CD14-positive monocyte (primary cell): Measurements from ENCODE around the gene TANC1. TPM values are rescaled to one million over a fixed set of nuclear protein-coding genes. Genes with fewer than 3 reads are reported as not detected.

ENCODE experiments used
- DNase-seq, 3 donors: peaks; one replicate each; pipeline ENCODE4 v3.0.0-alpha.2; 2011 to 2022
- H2AFZ ChIP-seq: 2 replicates; pipeline ENCODE4 v1.6.0; 2012; ENCODE audit warnings: mild to moderate bottlenecking, low read depth, low read length, inconsistent platforms; ENCODE audit not compliant: insufficient read depth, poor library complexity, severe bottlenecking
- H3K27ac ChIP-seq, 2 donors: 1 replicate in 1 of 2; 2 replicates in 1 of 2; pipeline ENCODE4 v1.5.1; 2012 to 2013; ENCODE audit warnings: low read length in 2 of 2, control low read depth in 1 of 2, inconsistent platforms in 1 of 2, low read depth in 1 of 2, mild to moderate bottlenecking in 1 of 2
- H3K27me3 ChIP-seq, 2 donors: one replicate each; pipeline versions ENCODE4 v1.6.0 to v1.6.1; 2011 to 2013; ENCODE audit warnings: low read length in 2 of 2; ENCODE audit not compliant: control insufficient read depth in 2 of 2, insufficient read depth in 2 of 2
- H3K36me3 ChIP-seq, 2 donors: replicated peaks in 1 of 2; 1 replicate in 1 of 2; 2 replicates in 1 of 2; pipeline versions ENCODE4 v1.5.1 to v1.6.1; 2012 to 2013; ENCODE audit warnings: low read length in 2 of 2, control low read depth in 1 of 2, inconsistent platforms in 1 of 2, mild to moderate bottlenecking in 1 of 2; ENCODE audit not compliant: insufficient read depth in 2 of 2, control insufficient read depth in 1 of 2
- H3K4me1 ChIP-seq, 2 donors: 1 replicate in 1 of 2; 2 replicates in 1 of 2; pipeline versions ENCODE4 v1.5.1 to v1.6.1; 2012 to 2013; ENCODE audit warnings: low read length in 2 of 2, control low read depth in 1 of 2, inconsistent platforms in 1 of 2, mild to moderate bottlenecking in 1 of 2, moderate library complexity in 1 of 2; ENCODE audit not compliant: insufficient read depth in 2 of 2, control insufficient read depth in 1 of 2
- H3K4me2 ChIP-seq: replicated peaks from 2 replicates; pipeline ENCODE3; 2012; ENCODE audit warnings: low read length, moderate library complexity, mild to moderate bottlenecking; ENCODE audit not compliant: poor library complexity, severe bottlenecking; ENCODE audit errors: extremely low read depth
- H3K4me3 ChIP-seq, 3 experiments: fragments of 200-600 bp in 1 of 3; sonication (generic) in 1 of 3; replicated peaks in 1 of 3; 1 replicate in 2 of 3; 2 replicates in 1 of 3; pipeline ENCODE4 v1.5.1; 2011 to 2013; ENCODE audit warnings: low read length in 3 of 3, mild to moderate bottlenecking in 3 of 3, control low read depth in 2 of 3, low read depth in 2 of 3, inconsistent platforms in 1 of 3, moderate library complexity in 1 of 3
- H3K79me2 ChIP-seq: 2 replicates; pipeline ENCODE4 v1.6.0; 2012; ENCODE audit warnings: mild to moderate bottlenecking, control low read depth, inconsistent platforms, low read length, moderate library complexity; ENCODE audit not compliant: insufficient read depth
- H3K9ac ChIP-seq: 2 replicates; pipeline ENCODE4 v1.6.0; 2017; ENCODE audit warnings: low read length, mild to moderate bottlenecking; ENCODE audit not compliant: insufficient read depth, poor library complexity, severe bottlenecking
- H3K9me3 ChIP-seq, 2 donors: replicated peaks in 1 of 2; 1 replicate in 1 of 2; 2 replicates in 1 of 2; pipeline versions ENCODE4 v1.5.1 to v1.6.1; 2012 to 2013; ENCODE audit warnings: low read length in 2 of 2, control low read depth in 1 of 2; ENCODE audit not compliant: control insufficient read depth in 1 of 2, insufficient read depth in 1 of 2
- H4K20me1 ChIP-seq: 2 replicates; pipeline ENCODE4 v1.6.0; 2012; ENCODE audit warnings: mild to moderate bottlenecking, low read length, control low read depth, moderate library complexity; ENCODE audit not compliant: insufficient read depth
- H3K27ac Mint-ChIP-seq, 7 donors: one replicate each; pipeline ENCODE4 v1.8.0; 2020; ENCODE audit warnings: mild to moderate bottlenecking in 7 of 7, mixed read lengths in 7 of 7, moderate library complexity in 6 of 7, inconsistent platforms in 2 of 7
- H3K27me3 Mint-ChIP-seq, 3 donors: one replicate each; pipeline ENCODE4 v1.8.0; 2021 to 2022; ENCODE audit warnings: low read depth in 3 of 3, mild to moderate bottlenecking in 3 of 3, mixed read lengths in 3 of 3, moderate library complexity in 3 of 3, inconsistent platforms in 1 of 3
- H3K36me3 Mint-ChIP-seq, 2 donors: one replicate each; pipeline ENCODE4 v1.8.0; 2020; ENCODE audit warnings: mixed read lengths in 2 of 2, inconsistent platforms in 1 of 2, mild to moderate bottlenecking in 1 of 2
- H3K4me1 Mint-ChIP-seq: one replicate; pipeline ENCODE4 v1.8.0; 2020; ENCODE audit warnings: mild to moderate bottlenecking, mixed read lengths
- H3K4me3 Mint-ChIP-seq, 2 donors: one replicate each; pipeline ENCODE4 v1.8.0; 2020; ENCODE audit warnings: mild to moderate bottlenecking in 2 of 2, mixed read lengths in 2 of 2, moderate library complexity in 1 of 2
- H3K9me3 Mint-ChIP-seq, 7 donors: one replicate each; pipeline ENCODE4 v1.8.0; 2020 to 2022; ENCODE audit warnings: mixed read lengths in 7 of 7, mild to moderate bottlenecking in 6 of 7, moderate library complexity in 6 of 7, inconsistent platforms in 2 of 7
- WGBS: methylation state at CpG from one replicate; pipeline ENCODE4 v1.1.5; 2013; ENCODE audit warnings: missing lambda C conversion rate; ENCODE audit not compliant: insufficient coverage; 5-methylcytosine and 5-hydroxymethylcytosine counted together
- intact Hi-C, 2 donors: fragments of 100-400 bp; cut with micrococcal nuclease; formaldehyde crosslinking; loops; one replicate each; pipeline versions ENCODE4 v1.15.0 to v1.15.1; 2023
- polyA plus RNA-seq, 3 donors: library from polyadenylated mRNA; depleted of rRNA in 1 of 3; unstranded in 2 of 3; stranded (reverse) in 1 of 3; fragments of 300-500 nt in 2 of 3; fragments of >200 nt in 1 of 3; fragmentation: Illumina TruSeq in 2 of 3; gene quantifications; 1 replicate in 2 of 3; 2 replicates in 1 of 3; pipeline ENCODE4 v1.2.3, GENCODE V29; 2012 to 2021
- TF ChIP-seq, protein P1 (sequence below): fragments of 200-600 bp; IDR thresholded peaks from one replicate; pipeline ENCODE4 v1.8.0; 2022; ENCODE audit warnings: antibody characterized with exemption, mild to moderate bottlenecking

TANC1 gene
- polyA plus RNA-seq, 3 donors: 0.04 TPM; not detected in 2

DNA sequence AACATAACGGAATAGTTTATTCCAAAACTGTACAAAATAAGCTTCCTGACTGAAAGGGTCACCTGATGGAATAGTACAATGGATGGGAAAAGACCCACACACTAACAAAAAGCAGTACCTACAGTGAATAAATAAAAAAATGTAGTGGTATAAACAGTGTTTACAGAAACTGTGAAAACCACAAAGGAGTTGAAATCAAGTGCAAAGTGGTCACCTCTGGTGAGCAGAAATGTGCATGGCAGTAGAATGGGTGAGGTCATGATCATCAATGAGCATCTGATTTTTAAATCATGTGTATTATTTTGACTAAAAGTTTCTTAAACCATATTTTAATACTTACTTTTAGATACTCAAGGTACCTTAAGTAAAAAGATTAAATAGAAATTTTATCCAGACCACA, 306.7 kb downstream of the TANC1 start:
- no peaks in the 10 kb centered on the region for H4K20me1 ChIP-seq
- WGBS: no CpG with 5 or more reads among the region's 1 CpG
- Mint-ChIP-seq H3K4me3 (no peak overlapping the region), H3K27ac (peak overlapping the region in 1 of 7 donors; percentile 28), H3K36me3 (peaks cover 57 to 61% of the 10 kb centered on the region in 2 donors), H3K27me3 (no peaks in the 10 kb centered on the region), H3K9me3 (no peaks in the 10 kb centered on the region), H3K4me1 (no peaks in the 10 kb centered on the region)
- TF ChIP-seq, protein P1, sequence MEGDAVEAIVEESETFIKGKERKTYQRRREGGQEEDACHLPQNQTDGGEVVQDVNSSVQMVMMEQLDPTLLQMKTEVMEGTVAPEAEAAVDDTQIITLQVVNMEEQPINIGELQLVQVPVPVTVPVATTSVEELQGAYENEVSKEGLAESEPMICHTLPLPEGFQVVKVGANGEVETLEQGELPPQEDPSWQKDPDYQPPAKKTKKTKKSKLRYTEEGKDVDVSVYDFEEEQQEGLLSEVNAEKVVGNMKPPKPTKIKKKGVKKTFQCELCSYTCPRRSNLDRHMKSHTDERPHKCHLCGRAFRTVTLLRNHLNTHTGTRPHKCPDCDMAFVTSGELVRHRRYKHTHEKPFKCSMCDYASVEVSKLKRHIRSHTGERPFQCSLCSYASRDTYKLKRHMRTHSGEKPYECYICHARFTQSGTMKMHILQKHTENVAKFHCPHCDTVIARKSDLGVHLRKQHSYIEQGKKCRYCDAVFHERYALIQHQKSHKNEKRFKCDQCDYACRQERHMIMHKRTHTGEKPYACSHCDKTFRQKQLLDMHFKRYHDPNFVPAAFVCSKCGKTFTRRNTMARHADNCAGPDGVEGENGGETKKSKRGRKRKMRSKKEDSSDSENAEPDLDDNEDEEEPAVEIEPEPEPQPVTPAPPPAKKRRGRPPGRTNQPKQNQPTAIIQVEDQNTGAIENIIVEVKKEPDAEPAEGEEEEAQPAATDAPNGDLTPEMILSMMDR: no peak
- no peaks in the 10 kb centered on the region for H3K27me3 ChIP-seq
- intact Hi-C loops: no loop called here
- no peak overlapping the region for H3K27ac ChIP-seq
- H2AFZ ChIP-seq: no peak overlapping the region
- H3K79me2 ChIP-seq: no peaks in the 10 kb centered on the region
- H3K9me3 ChIP-seq: no peaks in the 10 kb centered on the region
- H3K36me3 ChIP-seq: peaks cover 40 to 81% of the 10 kb centered on the region in 2 donors
- H3K4me3 ChIP-seq: no peak overlapping the region
- H3K4me1 ChIP-seq: no peaks in the 10 kb centered on the region
- DNase-seq: no peak
- H3K4me2 ChIP-seq: no peak overlapping the region
- no peak overlapping the region for H3K9ac ChIP-seq

DNA sequence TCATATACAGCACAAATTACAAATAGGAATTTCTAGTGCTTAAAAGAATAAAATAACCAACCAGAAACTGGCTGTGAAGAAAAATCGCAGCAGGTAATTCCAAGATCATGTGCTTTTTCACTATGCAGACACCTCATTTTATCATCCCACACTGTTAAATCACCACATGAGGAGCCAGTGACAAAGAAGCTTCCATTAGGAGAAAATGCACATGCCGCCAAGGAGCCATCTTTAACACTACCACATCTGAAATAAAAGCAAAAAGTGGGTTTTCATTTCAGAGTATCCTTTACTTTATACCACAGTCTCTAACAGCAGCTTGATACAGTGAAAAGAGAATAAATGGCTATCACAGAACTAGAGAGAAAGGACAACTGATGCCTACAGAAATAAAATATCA, 311.3 kb downstream of the TANC1 start:
- peaks cover 29% of the 10 kb centered on the region for H3K79me2 ChIP-seq
- H3K4me3 ChIP-seq: no peak overlapping the region
- no peak overlapping the region for H2AFZ ChIP-seq
- peaks cover 6% of the 10 kb centered on the region for H3K4me1 Mint-ChIP-seq
- H3K27me3 Mint-ChIP-seq: peaks cover 0 to 2% (median 0%) of the 10 kb centered on the region in 3 donors
- peaks cover 36 to 51% of the 10 kb centered on the region in 2 donors for H3K36me3 Mint-ChIP-seq
- H3K9me3 Mint-ChIP-seq: peaks cover 0 to 2% (median 0%) of the 10 kb centered on the region in 7 donors
- no peaks in the 10 kb centered on the region for H3K27me3 ChIP-seq
- H3K9me3 ChIP-seq: no peaks in the 10 kb centered on the region
- no peaks in the 10 kb centered on the region for H4K20me1 ChIP-seq
- no CpG with 5 or more reads among the region's 2 CpGs for WGBS
- TF ChIP-seq, protein P1: no peak
- H3K36me3 ChIP-seq: peaks cover 21 to 66% of the 10 kb centered on the region in 2 donors
- no peaks in the 10 kb centered on the region for H3K4me1 ChIP-seq
- no peak overlapping the region for H3K4me2 ChIP-seq
- intact Hi-C loops: no loop called here
- no peak overlapping the region for H3K9ac ChIP-seq
- DNase-seq: no peak
- no peak overlapping the region for H3K27ac Mint-ChIP-seq
- no peak overlapping the region for H3K27ac ChIP-seq
- no peak overlapping the region for H3K4me3 Mint-ChIP-seq
